Epithelial cell of alveolus of lung (primary cell): ENCODE data around the gene GRID2IP. TPM values are rescaled to one million over a fixed set of nuclear protein-coding genes. Genes with fewer than 3 reads are reported as not detected.

ENCODE experiments used
- total RNA-seq: library from RNA; depleted of rRNA; stranded (reverse); fragments of >200 nt; gene quantifications from 2 replicates; pipeline ENCODE4 v1.2.1, GENCODE V29; 2015

The GRID2IP gene
- 0.08 TPM in 1 of 2 replicates, not detected in the other for total RNA-seq

GRCh38 chr7:6551016-6551511 lies at the start of gene GRID2IP:
Gene GRID2IP, minus strand, starts transcription at chr7:6551461. Its CDS starts 25 bp downstream, at chr7:6551436.

GRCh38 chr7:6589829-6590644 lies 38.8 kb upstream of the GRID2IP start, which contains the start of gene INTS15:
Gene INTS15, plus strand, starts transcription at chr7:6590021. Its CDS starts 263 bp downstream, at chr7:6590284.

GRCh38 chr7:6577369-6578113 lies 26.3 kb upstream of the GRID2IP start, which contains the start of gene ZDHHC4:
Gene ZDHHC4, plus strand, starts transcription at chr7:6577454. Its CDS starts 3,108 bp downstream, at chr7:6580562.

GRCh38 chr7:6447581-6448199 lies 103.6 kb downstream of the GRID2IP start, which contains the start of gene DAGLB:
Gene DAGLB, minus strand, starts transcription at chr7:6447954. Its CDS starts 112 bp downstream, at chr7:6447842.

Other genes with a start within 250 kb of the GRID2IP start
- 11.8 and 20.2 TPM in 2 replicates for gene FAM220A, start 202.5 kb downstream of the GRID2IP start, total RNA-seq
- 126 and 129 TPM in 2 replicates for gene RAC1, start 176.9 kb downstream of the GRID2IP start, total RNA-seq
- gene DAGLB, start 103.5 kb downstream of the GRID2IP start, total RNA-seq: 9.7 TPM in 2 replicates
- gene KDELR2, start 67.3 kb downstream of the GRID2IP start, total RNA-seq: 205 and 231 TPM in 2 replicates
- gene ZDHHC4, start 26.0 kb upstream of the GRID2IP start, total RNA-seq: 64.4 and 72.1 TPM in 2 replicates
- 19.0 and 23.3 TPM in 2 replicates for gene INTS15, start 38.6 kb upstream of the GRID2IP start, total RNA-seq
- 5.8 and 6.5 TPM in 2 replicates for gene ZNF853, start 64.1 kb upstream of the GRID2IP start, total RNA-seq
- gene ZNF316, start 85.9 kb upstream of the GRID2IP start, total RNA-seq: 11.1 and 12.0 TPM in 2 replicates
- 9.8 and 19.8 TPM in 2 replicates for gene ZNF12, start 155.5 kb upstream of the GRID2IP start, total RNA-seq
- gene RSPH10B2, start 202.6 kb upstream of the GRID2IP start, total RNA-seq: not detected in 2 replicates